ENCODE data around the gene MSRB2. TPM values are rescaled to one million over a fixed set of nuclear protein-coding genes. Genes with fewer than 3 reads are reported as not detected.

MSRB2 gene
- total RNA-seq, 2 donors from 2014 or later = 15.0 TPM

DNA sequence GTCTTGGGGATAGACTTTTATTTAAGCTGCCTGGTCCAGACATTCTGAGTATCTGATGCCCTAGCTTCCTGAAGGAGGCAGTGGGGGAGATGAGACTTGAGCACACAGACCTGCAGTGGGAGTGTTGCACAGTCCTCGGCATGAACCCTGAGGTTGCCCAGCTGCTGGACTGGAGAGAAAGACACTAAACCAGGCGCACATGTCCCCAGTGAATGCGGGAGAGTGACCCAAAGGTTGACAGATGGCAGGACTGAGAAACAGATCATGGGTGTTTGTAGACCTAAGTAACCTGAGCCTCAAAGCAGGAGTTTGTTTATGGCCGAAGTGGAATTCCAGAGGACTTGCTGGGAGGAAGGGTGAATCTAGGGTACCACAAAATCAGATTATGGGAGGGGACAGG, 15.7 kb upstream of the MSRB2 start:
- ATAC-seq (replicated peaks in 1 of 2) (no peak), DNase-seq (no peak)
- Mint-ChIP-seq H3K4me3 (no peak overlapping the region), H3K9me3 (no peaks in the 10 kb centered on the region), H3K27me3 (ENCODE audit: low read depth) (peaks cover 72% of the 10 kb centered on the region), H3K27ac (no peak overlapping the region), H3K36me3 (ENCODE audit: insufficient read depth in 2 of 2) (peaks cover 0 to under 1% of the 10 kb centered on the region in 2 donors), H3K4me1 (ENCODE audit: low read depth) (no peaks in the 10 kb centered on the region)

DNA sequence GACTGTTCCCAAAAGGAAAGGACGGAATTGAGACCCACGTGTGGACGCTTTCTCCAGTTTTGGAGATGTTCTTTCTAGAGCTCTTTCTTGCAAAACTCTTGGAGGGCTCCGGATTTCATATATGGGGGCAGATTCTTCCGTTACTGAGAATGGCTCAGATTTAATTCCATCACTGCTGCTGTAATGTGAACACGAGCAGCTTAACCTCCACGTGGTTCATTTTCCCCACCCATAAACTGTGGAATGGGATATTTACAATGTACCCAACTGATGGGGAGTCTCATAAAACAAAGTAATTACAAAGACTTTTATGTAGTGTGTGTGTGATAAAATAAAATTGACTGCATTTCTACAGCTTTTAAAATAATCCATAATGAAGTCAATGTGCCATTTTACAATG, 15.1 kb upstream of the MSRB2 start:
- Mint-ChIP-seq H3K4me3 (no peak overlapping the region), H3K9me3 (peaks cover 0 to 2% of the 10 kb centered on the region in 2 donors), H3K27ac (no peak overlapping the region), H3K4me1 (ENCODE audit: low read depth) (no peaks in the 10 kb centered on the region), H3K36me3 (ENCODE audit: insufficient read depth in 2 of 2) (peaks cover 0 to 2% of the 10 kb centered on the region in 2 donors), H3K27me3 (ENCODE audit: low read depth) (peaks cover 71% of the 10 kb centered on the region)
- ATAC-seq (replicated peaks in 1 of 2) (no peak), DNase-seq (no peak)

DNA sequence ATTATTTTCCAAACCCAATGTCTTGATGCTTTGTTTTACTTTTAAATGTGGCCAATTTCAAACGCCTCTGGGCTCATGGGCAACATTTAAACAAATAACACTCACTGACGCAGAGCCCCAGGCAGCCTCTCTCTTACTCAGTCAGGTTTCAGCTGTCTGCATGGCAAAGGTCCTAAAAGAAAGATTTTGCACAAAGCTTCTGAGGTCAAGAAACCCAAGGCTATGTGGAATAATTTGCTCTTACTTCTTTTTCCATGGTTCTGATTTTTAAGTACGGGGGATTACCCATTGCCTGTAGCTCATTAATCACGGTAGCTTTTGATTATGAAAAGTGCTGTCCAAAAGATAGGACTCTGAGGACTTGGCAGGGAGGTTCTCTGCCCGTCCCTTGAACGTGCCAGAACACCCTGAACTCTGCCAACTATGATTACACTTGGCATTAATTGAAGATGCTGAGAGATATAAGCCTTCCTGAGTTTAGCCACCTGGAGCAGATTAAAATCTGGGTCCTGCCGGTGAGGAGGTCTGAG, 14.1 kb upstream of the MSRB2 start:
- peaks cover 0 to 2% of the 10 kb centered on the region in 2 donors for H3K36me3 Mint-ChIP-seq (ENCODE audit: insufficient read depth in 2 of 2)
- H3K27me3 Mint-ChIP-seq (ENCODE audit: low read depth) = peaks cover 67% of the 10 kb centered on the region
- H3K27ac Mint-ChIP-seq = no peak overlapping the region
- H3K9me3 Mint-ChIP-seq = peaks cover 0 to 2% of the 10 kb centered on the region in 2 donors
- no peaks in the 10 kb centered on the region for H3K4me1 Mint-ChIP-seq (ENCODE audit: low read depth)
- no peak overlapping the region for H3K4me3 Mint-ChIP-seq
- DNase-seq (no peak), ATAC-seq (replicated peaks in 1 of 2) (no peak)

DNA sequence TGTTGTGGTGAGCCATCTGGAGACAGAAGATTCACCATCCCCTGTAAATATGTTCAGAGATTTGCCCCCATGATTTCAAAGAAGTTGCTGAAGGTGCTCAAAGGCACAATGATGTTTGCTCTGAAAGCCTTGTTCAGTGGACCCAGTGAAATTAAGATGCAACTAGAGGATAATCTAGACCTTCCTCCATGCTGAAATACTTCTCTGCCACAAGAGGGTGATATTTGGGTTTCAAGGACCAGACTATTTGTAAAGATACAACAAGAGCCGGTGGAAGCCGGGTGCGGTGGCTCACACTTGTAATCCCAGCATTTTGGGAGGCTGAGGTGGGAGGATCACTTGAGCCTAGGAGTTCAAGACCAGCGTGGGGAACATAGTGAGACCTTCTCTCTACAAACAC, 13.5 kb upstream of the MSRB2 start:
- Mint-ChIP-seq H3K27me3 (ENCODE audit: low read depth) (peaks cover 67% of the 10 kb centered on the region), H3K9me3 (peaks cover 0 to 2% of the 10 kb centered on the region in 2 donors), H3K36me3 (ENCODE audit: insufficient read depth in 2 of 2) (peaks cover 0 to 2% of the 10 kb centered on the region in 2 donors), H3K4me1 (ENCODE audit: low read depth) (no peaks in the 10 kb centered on the region), H3K27ac (no peak overlapping the region), H3K4me3 (no peak overlapping the region)
- no peak for ATAC-seq (replicated peaks in 1 of 2)
- no peak for DNase-seq

DNA sequence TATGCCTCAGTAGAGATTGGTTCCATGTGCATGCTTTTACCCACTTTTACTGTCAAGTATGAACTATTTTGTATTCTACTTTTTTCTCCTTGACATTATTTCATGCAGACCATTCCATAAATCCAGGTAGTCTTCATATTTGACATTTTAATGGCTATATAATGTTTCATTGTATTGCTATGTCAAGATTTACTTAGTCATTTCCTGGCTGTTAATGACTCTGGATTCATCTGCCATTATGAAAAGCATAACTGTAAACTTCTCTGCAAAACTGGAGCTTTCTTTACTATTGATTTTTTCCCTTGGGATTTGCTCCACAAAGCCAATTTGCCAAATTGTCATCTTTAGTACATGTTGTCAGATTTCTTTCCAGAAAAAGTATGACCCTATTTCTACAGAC, 6.8 kb upstream of the MSRB2 start:
- Mint-ChIP-seq H3K9me3 (peaks cover 0 to 5% of the 10 kb centered on the region in 2 donors), H3K36me3 (ENCODE audit: insufficient read depth in 2 of 2) (peaks cover 0 to 2% of the 10 kb centered on the region in 2 donors), H3K4me1 (ENCODE audit: low read depth) (no peaks in the 10 kb centered on the region), H3K27ac (no peak overlapping the region), H3K4me3 (no peak overlapping the region), H3K27me3 (ENCODE audit: low read depth) (peaks cover 16% of the 10 kb centered on the region)
- DNase-seq = no peak
- no peak for ATAC-seq (replicated peaks in 1 of 2)

DNA sequence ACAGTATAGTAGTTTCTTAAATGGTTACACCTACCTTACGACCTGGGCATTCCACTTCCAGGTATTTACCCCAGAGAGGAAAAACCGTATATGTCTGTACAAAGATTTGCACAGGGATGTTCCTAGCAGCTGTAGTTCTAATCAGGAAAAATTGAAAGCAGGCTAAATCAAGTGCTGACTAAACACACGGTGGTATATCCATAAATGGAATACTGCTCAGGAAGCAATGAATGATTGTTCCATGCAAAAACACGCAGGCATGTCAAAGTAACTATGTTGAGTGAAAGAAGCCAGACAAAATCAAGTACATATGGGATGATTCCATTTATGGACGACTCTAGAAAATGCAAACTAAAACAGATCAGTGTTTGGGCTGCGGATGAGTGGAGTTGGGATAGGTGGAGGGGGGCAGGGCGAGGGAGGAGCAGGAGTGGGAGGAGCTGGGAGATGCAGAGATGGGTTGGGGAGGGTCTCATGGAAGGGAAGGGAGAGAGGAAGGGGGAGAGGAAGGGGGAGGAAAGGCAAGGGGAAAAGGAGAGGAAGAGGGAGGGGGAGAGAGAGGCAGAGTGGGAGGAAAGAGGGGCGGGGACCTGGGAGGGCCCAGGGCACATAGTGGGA, 484 bp upstream of the MSRB2 start:
- Mint-ChIP-seq H3K4me3 (peak overlapping the region; percentile 73 to 96), H3K36me3 (ENCODE audit: insufficient read depth in 2 of 2) (peaks cover 3% of the 10 kb centered on the region in 2 donors), H3K9me3 (peaks cover 0 to 3% of the 10 kb centered on the region in 2 donors), H3K4me1 (ENCODE audit: low read depth) (peaks cover 32% of the 10 kb centered on the region), H3K27me3 (ENCODE audit: low read depth) (no peaks in the 10 kb centered on the region), H3K27ac (peak overlapping the region; percentile 90)
- ATAC-seq (replicated peaks in 1 of 2) (no peak), DNase-seq (no peak)

DNA sequence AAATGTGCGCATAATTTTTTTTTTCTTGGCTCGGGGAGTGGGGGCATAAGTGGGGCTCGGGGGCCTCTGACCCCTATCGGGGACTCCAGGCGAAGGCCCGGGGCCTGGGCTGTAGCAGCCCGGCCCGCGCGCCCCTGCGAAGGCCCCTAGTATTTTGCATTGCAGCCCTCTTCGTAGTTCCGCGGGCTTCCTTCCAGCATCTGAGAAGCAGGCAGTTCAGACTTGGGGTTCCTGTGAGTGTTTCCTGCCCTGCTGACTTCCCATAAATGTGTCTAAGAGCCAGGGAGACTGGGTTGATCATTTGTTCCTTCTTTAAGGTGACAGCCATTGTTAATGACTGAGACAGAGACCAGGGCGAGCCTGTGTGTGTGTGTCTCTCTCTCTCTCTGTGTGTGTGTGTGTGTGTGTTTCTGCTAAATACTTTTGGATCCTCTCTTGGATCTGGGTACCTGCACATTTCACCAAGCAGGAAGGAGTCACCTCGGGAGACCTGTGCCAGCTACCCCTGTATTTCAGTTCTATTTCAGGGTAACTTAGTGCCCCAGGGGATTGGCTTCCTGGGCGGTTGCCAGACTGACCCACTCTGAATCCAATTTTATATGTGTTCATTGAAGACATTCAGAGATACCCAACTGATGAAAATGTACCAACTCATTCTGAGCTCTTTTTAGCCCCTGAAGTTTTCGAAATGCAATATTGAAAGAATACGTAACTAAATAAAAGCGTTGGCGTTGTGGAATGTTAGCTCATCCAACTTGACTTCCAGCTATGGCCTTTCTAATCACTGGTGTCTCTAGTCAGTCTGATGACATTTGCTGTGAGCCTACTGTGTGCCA, 805 bp downstream of the MSRB2 start:
- Mint-ChIP-seq H3K4me3 (peak overlapping the region; percentile 95 to 96), H3K9me3 (peaks cover 2 to 3% of the 10 kb centered on the region in 2 donors), H3K36me3 (ENCODE audit: insufficient read depth in 2 of 2) (peaks cover 5 to 8% of the 10 kb centered on the region in 2 donors), H3K27me3 (ENCODE audit: low read depth) (no peaks in the 10 kb centered on the region), H3K27ac (peak overlapping the region; percentile 91), H3K4me1 (ENCODE audit: low read depth) (peaks cover 44% of the 10 kb centered on the region)
- ATAC-seq (replicated peaks in 1 of 2) (peak; percentile 59), DNase-seq (peak; percentile 37 to 50)

DNA sequence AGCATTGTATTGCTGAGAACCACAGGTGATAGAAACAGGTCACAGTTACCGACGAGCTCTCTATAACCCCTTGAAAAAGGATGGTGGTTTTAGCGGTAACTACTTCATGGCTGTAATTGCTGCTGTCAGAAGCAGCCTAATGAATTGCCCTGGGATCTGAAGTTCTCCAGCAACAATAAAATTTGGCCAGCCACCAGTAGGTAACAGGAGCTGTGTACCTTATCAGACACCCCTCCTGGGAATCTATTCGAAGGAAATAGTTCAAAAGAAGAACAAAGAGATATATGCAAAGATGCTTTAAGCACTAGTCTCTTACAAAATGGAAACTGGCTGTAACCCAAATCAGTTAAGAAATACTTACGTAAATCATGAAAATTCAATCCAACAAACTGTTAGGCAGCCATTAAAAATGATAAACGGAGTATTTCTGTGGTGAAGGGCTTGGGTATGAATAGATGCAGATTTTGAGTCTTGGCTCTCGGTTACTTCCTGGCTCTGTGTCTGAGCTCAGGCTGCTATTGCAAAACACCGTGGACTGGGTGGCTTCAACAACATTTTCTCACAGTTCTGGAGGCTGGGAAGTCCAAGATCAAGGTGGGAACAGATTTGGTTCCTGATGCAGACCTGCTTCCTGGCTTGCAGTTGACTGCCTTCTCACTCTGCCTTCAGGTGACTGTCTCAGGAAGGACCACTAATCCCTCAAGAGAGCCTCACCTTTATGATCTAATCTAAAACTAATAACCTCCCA, 1.6 kb downstream of the MSRB2 start:
- Mint-ChIP-seq H3K4me3 (peak overlapping the region; percentile 95 to 96), H3K27me3 (ENCODE audit: low read depth) (no peaks in the 10 kb centered on the region), H3K27ac (peak overlapping the region; percentile 91), H3K4me1 (ENCODE audit: low read depth) (peaks cover 47% of the 10 kb centered on the region), H3K36me3 (ENCODE audit: insufficient read depth in 2 of 2) (peaks cover 6 to 10% of the 10 kb centered on the region in 2 donors), H3K9me3 (peaks cover 0 to 2% of the 10 kb centered on the region in 2 donors)
- ATAC-seq (replicated peaks in 1 of 2) (peak in 1 of 2 donors; percentile 23), DNase-seq (no peak)

DNA sequence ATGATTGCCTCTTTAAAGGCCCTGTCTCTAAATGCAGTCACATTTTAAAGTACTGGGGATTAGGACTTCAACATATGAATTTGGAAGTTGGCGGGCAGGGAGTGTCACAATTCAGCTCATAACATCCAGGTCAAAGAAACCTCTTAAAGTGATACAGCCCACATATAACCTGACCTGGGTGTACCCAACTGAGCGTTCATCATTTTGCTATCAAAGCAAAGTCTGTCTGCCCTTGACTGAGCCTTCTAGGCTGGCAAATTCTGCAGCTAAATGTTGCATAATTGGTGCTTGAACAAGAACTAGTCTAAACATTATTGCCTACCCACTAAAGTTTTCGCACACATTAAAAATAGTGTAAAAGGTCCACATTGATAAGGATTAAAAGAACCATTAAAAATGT, 3.7 kb downstream of the MSRB2 start:
- Mint-ChIP-seq H3K36me3 (ENCODE audit: insufficient read depth in 2 of 2) (peaks cover 7 to 10% of the 10 kb centered on the region in 2 donors), H3K4me1 (ENCODE audit: low read depth) (peaks cover 47% of the 10 kb centered on the region), H3K27me3 (ENCODE audit: low read depth) (no peaks in the 10 kb centered on the region), H3K9me3 (peaks cover 0 to 2% of the 10 kb centered on the region in 2 donors), H3K4me3 (no peak overlapping the region), H3K27ac (no peak overlapping the region)
- DNase-seq (no peak), ATAC-seq (replicated peaks in 1 of 2) (no peak)

DNA sequence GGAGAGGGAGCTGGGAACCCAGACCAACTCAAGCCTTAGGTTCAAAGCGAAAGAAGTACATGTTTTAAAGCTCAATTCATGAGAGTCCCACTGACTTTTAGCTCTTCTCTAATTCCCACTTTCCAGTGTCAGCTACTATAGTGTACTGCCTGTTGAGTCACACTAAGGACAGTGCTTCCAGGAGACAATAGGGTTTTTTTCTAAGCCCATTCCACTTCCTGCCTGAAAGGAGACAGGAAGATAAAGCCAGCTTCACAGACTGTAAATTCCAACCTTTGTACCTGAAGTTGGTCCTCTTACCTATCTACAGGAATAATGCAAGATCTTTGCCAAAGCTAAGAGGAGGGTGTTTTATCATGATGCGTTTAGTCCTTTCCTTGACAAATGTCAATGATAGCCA, 4.4 kb downstream of the MSRB2 start:
- peaks cover 47% of the 10 kb centered on the region for H3K4me1 Mint-ChIP-seq (ENCODE audit: low read depth)
- peaks cover 10% of the 10 kb centered on the region in 2 donors for H3K36me3 Mint-ChIP-seq (ENCODE audit: insufficient read depth in 2 of 2)
- peaks cover 0 to 2% of the 10 kb centered on the region in 2 donors for H3K9me3 Mint-ChIP-seq
- H3K4me3 Mint-ChIP-seq = no peak overlapping the region
- no peak for DNase-seq
- no peak overlapping the region for H3K27ac Mint-ChIP-seq
- no peaks in the 10 kb centered on the region for H3K27me3 Mint-ChIP-seq (ENCODE audit: low read depth)
- ATAC-seq (replicated peaks in 1 of 2) = no peak

DNA sequence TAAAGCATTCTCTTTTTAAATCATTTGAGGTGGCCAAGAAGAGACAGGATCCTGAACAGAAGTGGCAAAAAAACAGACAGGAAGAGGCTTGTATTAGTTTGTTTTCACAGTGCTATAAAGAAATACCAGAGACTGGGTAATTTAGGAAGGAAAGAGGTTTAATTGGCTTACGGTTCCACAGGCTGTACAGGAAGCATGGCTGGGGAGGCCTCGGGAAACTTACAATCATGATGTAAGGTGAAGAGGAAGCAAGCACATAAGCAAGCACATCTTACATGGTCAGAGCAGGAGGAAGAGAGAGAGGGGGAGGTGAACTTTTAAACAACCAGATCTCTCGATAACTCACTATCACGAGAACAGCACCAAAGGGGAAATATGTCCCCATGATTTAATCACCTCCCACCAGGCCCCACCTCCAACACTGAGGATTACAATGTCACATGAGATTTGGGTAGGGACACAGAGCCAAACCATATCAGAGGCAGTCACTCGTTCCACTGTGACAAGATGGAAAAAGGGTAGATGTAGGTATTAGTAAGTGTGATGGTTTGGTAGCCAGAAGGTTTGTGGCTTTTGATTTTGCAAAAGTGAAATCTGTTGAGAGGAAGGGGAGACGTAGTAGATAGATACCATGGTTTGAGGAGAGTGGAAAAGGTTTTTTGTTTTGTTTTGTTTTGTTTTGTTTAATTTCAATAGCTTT, 5.1 kb downstream of the MSRB2 start:
- DNase-seq (peak in 1 of 2 donors; percentile 7), ATAC-seq (replicated peaks in 1 of 2) (peak; percentile 22 to 49)
- peak overlapping the region; percentile 61 for H3K27ac Mint-ChIP-seq
- H3K36me3 Mint-ChIP-seq (ENCODE audit: insufficient read depth in 2 of 2) = peaks cover 8 to 10% of the 10 kb centered on the region in 2 donors
- H3K4me1 Mint-ChIP-seq (ENCODE audit: low read depth) = peaks cover 47% of the 10 kb centered on the region
- peaks cover 0 to 2% of the 10 kb centered on the region in 2 donors for H3K9me3 Mint-ChIP-seq
- no peak overlapping the region for H3K4me3 Mint-ChIP-seq
- no peaks in the 10 kb centered on the region for H3K27me3 Mint-ChIP-seq (ENCODE audit: low read depth)

DNA sequence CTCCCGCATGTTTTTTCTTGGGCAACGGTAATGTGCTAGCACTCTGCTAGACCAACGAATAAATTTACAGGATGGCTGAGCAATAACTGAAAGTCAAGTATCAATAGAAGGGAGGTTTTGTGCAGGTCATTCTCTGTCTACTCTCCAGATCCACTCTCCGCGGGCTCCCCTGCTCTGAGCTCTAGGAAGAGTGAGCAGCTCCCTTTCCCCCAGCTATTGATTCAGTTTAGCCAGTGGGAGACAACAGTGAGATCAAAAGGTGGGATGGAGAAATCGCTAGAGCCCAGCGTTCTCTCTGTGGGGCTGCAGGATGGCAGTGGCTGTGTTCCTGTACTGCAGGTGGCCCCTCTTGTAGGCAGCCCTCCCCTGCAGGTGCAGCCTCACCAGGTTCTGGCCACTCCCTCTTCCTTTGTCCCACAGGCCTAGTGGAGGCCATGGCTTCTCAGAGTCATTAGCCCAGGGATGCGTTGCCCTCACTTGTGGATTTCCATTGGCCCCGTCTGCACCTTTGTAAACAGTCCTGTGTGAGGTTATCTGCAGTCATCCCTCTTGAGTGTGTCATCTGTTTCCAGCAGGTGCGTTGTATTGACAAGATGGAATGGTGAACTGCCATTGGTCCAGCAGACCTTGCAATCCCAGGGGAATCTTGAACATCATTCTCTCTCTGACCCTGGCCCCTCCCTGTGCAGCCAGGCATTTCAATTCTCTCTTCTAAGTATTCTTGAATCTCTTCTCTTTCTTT, 11.1 kb downstream of the MSRB2 start:
- DNase-seq (no peak), ATAC-seq (replicated peaks in 1 of 2) (no peak)
- Mint-ChIP-seq H3K4me3 (no peak overlapping the region), H3K9me3 (no peaks in the 10 kb centered on the region), H3K36me3 (ENCODE audit: insufficient read depth in 2 of 2) (peaks cover 4 to 9% of the 10 kb centered on the region in 2 donors), H3K4me1 (ENCODE audit: low read depth) (no peaks in the 10 kb centered on the region), H3K27ac (no peak overlapping the region), H3K27me3 (ENCODE audit: low read depth) (no peaks in the 10 kb centered on the region)

Measured in activated T-cell treated with anti-CD3 and anti-CD28 coated beads, Interleukin-2, amount 50 U/mL, for 72 hours (primary cell).